Activated CD4-positive, alpha-beta T cell treated with anti-CD3 and anti-CD28 coated beads for 36 hours (primary cell): Measurements from ENCODE around the gene MYD88. TPM values are rescaled to one million over a fixed set of nuclear protein-coding genes. Genes with fewer than 3 reads are reported as not detected.
"Not testable (repeated sequence)": the region's sequence is repeated elsewhere in the genome, so short reads cannot be mapped to it uniquely, and the experiment has no call there.

Source experiments
- ATAC-seq: fragments of 200-7000 bp; cut with Tn5 transposase; one replicate; pipeline ENCODE4 v1.10.0; 2021; ENCODE audit warnings: mild to moderate bottlenecking, moderate library complexity
- CTCF ChIA-PET: fragments of 350-600 bp; sonication (Branson Sonifier 250); formaldehyde crosslinking; loops from one replicate; lab custom pipeline; 2021; ENCODE audit warnings: antibody characterized with exemption; lab: Charles Lee
- POLR2A ChIA-PET: fragments of 350-600 bp; sonication (Branson Sonifier 250); formaldehyde crosslinking; loops from one replicate; lab custom pipeline; 2021; ENCODE audit warnings: antibody characterized with exemption, inconsistent platforms; lab: Charles Lee
- DNase-seq: peaks from one replicate; pipeline ENCODE4 v3.0.0-alpha.2; 2020
- H3K27ac Mint-ChIP-seq: one replicate; pipeline ENCODE4 v1.8.0; 2021; ENCODE audit warnings: mixed read lengths
- H3K27me3 Mint-ChIP-seq: one replicate; pipeline ENCODE4 v1.8.0; 2021; ENCODE audit warnings: mixed read lengths
- H3K36me3 Mint-ChIP-seq: one replicate; pipeline ENCODE4 v1.8.0; 2021; ENCODE audit warnings: low read depth, mixed read lengths
- H3K4me1 Mint-ChIP-seq: one replicate; pipeline ENCODE4 v1.8.0; 2021; ENCODE audit warnings: mixed read lengths
- H3K4me3 Mint-ChIP-seq: one replicate; pipeline ENCODE4 v1.8.0; 2021; ENCODE audit warnings: mild to moderate bottlenecking, moderate library complexity, mixed read lengths
- H3K9me3 Mint-ChIP-seq: one replicate; pipeline ENCODE4 v1.8.0; 2021; ENCODE audit warnings: low read depth, mixed read lengths
- intact Hi-C, 2 experiments: fragments of 100-400 bp; cut with DNase I in 1 of 2; cut with micrococcal nuclease in 1 of 2; formaldehyde crosslinking; loops; one replicate each; pipeline versions ENCODE4 v1.14.2 to v1.15.1; 2022 to 2024; cut with DNase I, micrococcal nuclease
- total RNA-seq, 2 experiments: library from RNA; stranded (reverse); gene quantifications; one replicate each; pipeline ENCODE4 v1.2.3, GENCODE V29; 2021

The MYD88 gene
- total RNA-seq, 2 experiments from 2014 or later = 32.8 to 33.1 TPM

GRCh38 chr3:38129058-38129457 is 9.4 kb upstream of the MYD88 start:
- Mint-ChIP-seq H3K27me3 (no peaks in the 10 kb centered on the region), H3K9me3 (no peaks in the 10 kb centered on the region), H3K4me1 (peaks cover 10% of the 10 kb centered on the region), H3K36me3 (peaks cover 38% of the 10 kb centered on the region), H3K27ac (no peak overlapping the region), H3K4me3 (no peak overlapping the region)
- POLR2A ChIA-PET = interaction anchor here (0.6 kb wide), 1 partner anchor 217 kb away, joined by 3 read pairs; no protein-coding TSS in a partner anchor
- intact Hi-C loops = no loop called here
- DNase-seq (no peak), ATAC-seq (no peak)
- CTCF ChIA-PET = interaction anchor here (0.7 to 1.0 kb wide), 2 partner anchors 8 to 303 kb away, joined by 3 read pairs; partner anchors contain the start of gene ACAA1

- DNase-seq (no peak), ATAC-seq (no peak)
- Mint-ChIP-seq H3K36me3 (peaks cover 42% of the 10 kb centered on the region), H3K27ac (no peak overlapping the region), H3K9me3 (no peaks in the 10 kb centered on the region), H3K27me3 (no peaks in the 10 kb centered on the region), H3K4me3 (no peak overlapping the region), H3K4me1 (peaks cover 24% of the 10 kb centered on the region)
- ChIA-PET CTCF (interaction anchor here (0.6 kb wide), 2 partner anchors 33 to 130 kb away, joined by 3 to 4 read pairs; no protein-coding TSS in a partner anchor), POLR2A (no interaction called here)
- intact Hi-C loops = loop anchor here in 1 of 2 experiments (10.0 kb wide), 1 partner anchor 324 kb away; the partner anchor contains the start of gene ACVR2B
Measured at GRCh38 chr3:38130631-38131065, 7.8 kb upstream of the MYD88 start.

- Mint-ChIP-seq H3K36me3 (peaks cover 42% of the 10 kb centered on the region), H3K4me3 (no peak overlapping the region), H3K9me3 (no peaks in the 10 kb centered on the region), H3K27ac (no peak overlapping the region), H3K27me3 (no peaks in the 10 kb centered on the region), H3K4me1 (peaks cover 25% of the 10 kb centered on the region)
- POLR2A ChIA-PET = no interaction called here
- DNase-seq = peak; percentile 61
- ATAC-seq = no peak
- intact Hi-C loops = loop anchor here in 1 of 2 experiments (10.0 kb wide), 1 partner anchor 323 kb away; the partner anchor contains the start of gene ACVR2B
- CTCF ChIA-PET = no interaction called here
Measured at GRCh38 chr3:38131621-38132369, 6.7 kb upstream of the MYD88 start.

GRCh38 chr3:38133209-38133556 is 5.3 kb upstream of the MYD88 start:
- H3K9me3 Mint-ChIP-seq = no peaks in the 10 kb centered on the region
- H3K4me3 Mint-ChIP-seq = no peak overlapping the region
- intact Hi-C loops = loop anchor here in 1 of 2 experiments (10.0 kb wide), 1 partner anchor 322 kb away; the partner anchor contains the start of gene ACVR2B
- POLR2A ChIA-PET = interaction anchor here (0.7 kb wide), 1 partner anchor 12 kb away, joined by 3 read pairs; no protein-coding TSS in a partner anchor
- ATAC-seq (no peak), DNase-seq (no peak)
- peaks cover 33% of the 10 kb centered on the region for H3K4me1 Mint-ChIP-seq
- H3K27ac Mint-ChIP-seq = peak overlapping the region; percentile 59
- peaks cover 38% of the 10 kb centered on the region for H3K36me3 Mint-ChIP-seq
- no peaks in the 10 kb centered on the region for H3K27me3 Mint-ChIP-seq
- CTCF ChIA-PET = no interaction called here

GRCh38 chr3:38133557-38134405 is 4.7 kb upstream of the MYD88 start:
- no peak for DNase-seq
- no peak overlapping the region for H3K4me3 Mint-ChIP-seq
- H3K27me3 Mint-ChIP-seq = no peaks in the 10 kb centered on the region
- H3K9me3 Mint-ChIP-seq = no peaks in the 10 kb centered on the region
- ChIA-PET CTCF (interaction anchor here (0.6 kb wide), 1 partner anchor 18 kb away, joined by 3 read pairs; no protein-coding TSS in a partner anchor), POLR2A (no interaction called here)
- H3K36me3 Mint-ChIP-seq = peaks cover 38% of the 10 kb centered on the region
- no peak overlapping the region for H3K27ac Mint-ChIP-seq
- no peak for ATAC-seq
- intact Hi-C loops = loop anchor here in 1 of 2 experiments (10.0 kb wide), 1 partner anchor 321 kb away; the partner anchor contains the start of gene ACVR2B
- peaks cover 35% of the 10 kb centered on the region for H3K4me1 Mint-ChIP-seq

- POLR2A ChIA-PET, ATAC-seq, H3K27me3 Mint-ChIP-seq, CTCF ChIA-PET, DNase-seq, H3K9me3 Mint-ChIP-seq: not testable (repeated sequence)
- intact Hi-C loops = loop anchor here (5.0 to 10.0 kb wide), 5 partner anchors 78 to 1253 kb away; partner anchors contain the start of gene ACVR2B (in 1 of the 2)
- H3K27ac Mint-ChIP-seq = peak overlapping the region; percentile 93
- H3K4me1 Mint-ChIP-seq = peaks cover 39% of the 10 kb centered on the region
- H3K4me3 Mint-ChIP-seq = peak overlapping the region; percentile 97
- H3K36me3 Mint-ChIP-seq = peaks cover 38% of the 10 kb centered on the region
Measured at GRCh38 chr3:38134517-38135143, 3.8 kb upstream of the MYD88 start.

- intact Hi-C loops = loop anchor here (2.0 to 10.0 kb wide), 7 partner anchors 77 to 1252 kb away; partner anchors contain the start of genes XYLB (in 2 of the 2) and ACVR2B (in 1 of the 2)
- POLR2A ChIA-PET = not testable (repeated sequence)
Measured at GRCh38 chr3:38135621-38136277, 2.7 kb upstream of the MYD88 start.

GRCh38 chr3:38136393-38136776 is 2.1 kb upstream of the MYD88 start:
- intact Hi-C loops = loop anchor here (2.0 to 10.0 kb wide), 7 partner anchors 76 to 1251 kb away; partner anchors contain the start of genes XYLB (in 2 of the 2) and ACVR2B (in 1 of the 2)
- ATAC-seq = no peak
- H3K4me3 Mint-ChIP-seq = peak overlapping the region; percentile 97
- H3K4me1 Mint-ChIP-seq = peaks cover 51% of the 10 kb centered on the region
- H3K36me3 Mint-ChIP-seq = peaks cover 44% of the 10 kb centered on the region
- POLR2A ChIA-PET = interaction anchor here (0.9 to 4.3 kb wide), 3 partner anchors 28 to 144 kb away, joined by 4 to 47 read pairs (median 5); partner anchors contain the start of gene OXSR1
- no peaks in the 10 kb centered on the region for H3K9me3 Mint-ChIP-seq
- no peaks in the 10 kb centered on the region for H3K27me3 Mint-ChIP-seq
- peak overlapping the region; percentile 93 for H3K27ac Mint-ChIP-seq
- CTCF ChIA-PET = interaction anchor here (1.1 to 2.9 kb wide), 5 partner anchors 19 to 210 kb away, joined by 3 to 16 read pairs (median 7); partner anchors contain the start of genes OXSR1 and XYLB
- peak; percentile 43 for DNase-seq

More at GRCh38 chr3:38135621-38136277, 2.7 kb upstream of the MYD88 start:
- peak overlapping the region; percentile 97 for H3K4me3 Mint-ChIP-seq
- H3K9me3 Mint-ChIP-seq, ATAC-seq, H3K27me3 Mint-ChIP-seq: not testable (repeated sequence)
- H3K36me3 Mint-ChIP-seq = peaks cover 41% of the 10 kb centered on the region
- CTCF ChIA-PET = interaction anchor here (1.4 to 2.1 kb wide), 3 partner anchors 29 to 210 kb away, joined by 3 to 10 read pairs (median 7); partner anchors contain the start of genes OXSR1 and XYLB
- DNase-seq = peak; percentile 55
- peaks cover 49% of the 10 kb centered on the region for H3K4me1 Mint-ChIP-seq
- H3K27ac Mint-ChIP-seq = peak overlapping the region; percentile 93

GRCh38 chr3:38136777-38137614 is 1.5 kb upstream of the MYD88 start, which contains the start of gene ACAA1:
ACAA1 (minus strand) TSS chr3:38137127; CDS start chr3:38137035, 92 bp downstream.
- CTCF ChIA-PET = interaction anchor here (0.5 to 2.9 kb wide), 9 partner anchors 9 to 280 kb away, joined by 3 to 16 read pairs (median 3); partner anchors contain the start of genes OXSR1 and XYLB
- Mint-ChIP-seq H3K27ac (peak within 1 kb of the TSS; percentile 100), H3K4me3 (peak within 1 kb of the TSS; percentile 97), H3K9me3 (no peaks in the 10 kb centered on the region), H3K36me3 (peaks cover 47% of the 10 kb centered on the region), H3K27me3 (no peaks in the 10 kb centered on the region), H3K4me1 (peaks cover 53% of the 10 kb centered on the region)
- ATAC-seq (peak; percentile 95), DNase-seq (peak; percentile 99)
- POLR2A ChIA-PET = interaction anchor here (0.9 to 4.3 kb wide), 4 partner anchors 27 to 210 kb away, joined by 3 to 47 read pairs (median 4); partner anchors contain the start of genes OXSR1 and XYLB
- intact Hi-C loops = loop anchor here (1.0 to 10.0 kb wide), 13 partner anchors 28 to 1250 kb away; partner anchors contain the start of genes ACVR2B (in 2 of the 2), DLEC1 (in 2 of the 2), OXSR1 (in 2 of the 2) and XYLB (in 2 of the 2)
